IMR-90 (cell line): ENCODE measurements around the gene MBTD1. TPM values are rescaled to one million over a fixed set of nuclear protein-coding genes. Genes with fewer than 3 reads are reported as not detected.

Source experiments
- ATAC-seq: fragments of 200-7000 bp; cut with Tn5 transposase; 2 replicates; pipeline ENCODE4 v1.9.1; 2020; ENCODE audit warnings: low read depth, mild to moderate bottlenecking, moderate library complexity
- BruUV-seq: library from RNA; stranded (reverse); fragments of 400-500 nt; replicated peaks from 2 replicates; lab custom pipeline; 2021; lab: Mats Ljungman, UMichigan
- CTCF ChIA-PET: fragments of 300-600 bp; formaldehyde crosslinking; extraction: SDS; loops from one replicate; lab custom pipeline; 2021; ENCODE audit warnings: antibody characterized with exemption; lab: Yijun Ruan, JAX
- POLR2A ChIA-PET: fragments of 300-600 bp; sonication (Branson Sonifier 250); formaldehyde crosslinking; loops from one replicate; lab custom pipeline; 2022; ENCODE audit warnings: antibody characterized with exemption; ENCODE audit not compliant: unreplicated experiment; lab: Charles Lee
- DNase-seq: peaks from one replicate; pipeline ENCODE4 v3.0.0; 2013
- H2AFZ ChIP-seq: replicated peaks from 2 replicates; pipeline ENCODE3; 2013; ENCODE audit warnings: low read length, mild to moderate bottlenecking; ENCODE audit not compliant: poor library complexity
- H2AK5ac ChIP-seq: 2 replicates; pipeline ENCODE4 v1.6.1; 2013; ENCODE audit warnings: low read depth, low read length, inconsistent platforms
- H2AK9ac ChIP-seq: replicated peaks from 2 replicates; pipeline ENCODE3; 2013; ENCODE audit warnings: mild to moderate bottlenecking, low read depth, low read length, moderate library complexity; ENCODE audit not compliant: poor library complexity
- H2BK120ac ChIP-seq: 2 replicates; pipeline ENCODE4 v1.6.1; 2013; ENCODE audit warnings: low read depth, low read length, inconsistent platforms
- H2BK15ac ChIP-seq: 3 replicates; pipeline ENCODE4 v1.6.1; 2013; ENCODE audit warnings: low read depth, low read length, inconsistent platforms
- H2BK20ac ChIP-seq: 2 replicates; pipeline ENCODE4 v1.6.1; 2013; ENCODE audit warnings: low read depth, mild to moderate bottlenecking, inconsistent platforms, low read length, moderate library complexity
- H2BK5ac ChIP-seq: 2 replicates; pipeline ENCODE4 v1.6.1; 2013; ENCODE audit warnings: mild to moderate bottlenecking, low read depth, low read length, inconsistent platforms; ENCODE audit not compliant: poor library complexity, severe bottlenecking
- H3K14ac ChIP-seq: replicated peaks from 2 replicates; pipeline ENCODE4 v1.6.1; 2013; ENCODE audit warnings: low read depth, low read length, inconsistent platforms
- H3K18ac ChIP-seq: 2 replicates; pipeline ENCODE4 v1.6.1; 2013; ENCODE audit warnings: low read depth, low read length, control low read depth
- H3K23ac ChIP-seq: 2 replicates; pipeline ENCODE4 v1.6.1; 2013; ENCODE audit warnings: low read depth, low read length, inconsistent platforms
- H3K27ac ChIP-seq: 2 replicates; pipeline ENCODE4 v1.5.1; 2013; ENCODE audit warnings: mild to moderate bottlenecking, control low read depth, low read length; ENCODE audit not compliant: insufficient read depth
- H3K27me3 ChIP-seq: 2 replicates; pipeline ENCODE4 v1.6.1; 2013; ENCODE audit warnings: low read length; ENCODE audit not compliant: control insufficient read depth, insufficient read depth
- H3K36me3 ChIP-seq: 2 replicates; pipeline ENCODE4 v1.6.1; 2013; ENCODE audit warnings: low read length, mixed read lengths; ENCODE audit not compliant: control insufficient read depth, insufficient read depth
- H3K4ac ChIP-seq: 2 replicates; pipeline ENCODE4 v1.6.1; 2013; ENCODE audit warnings: low read depth, low read length, inconsistent platforms
- H3K4me1 ChIP-seq: 2 replicates; pipeline ENCODE4 v1.6.1; 2013; ENCODE audit warnings: low read length, mixed read lengths; ENCODE audit not compliant: control insufficient read depth, insufficient read depth
- H3K4me2 ChIP-seq: 2 replicates; pipeline ENCODE4 v1.6.1; 2013; ENCODE audit warnings: low read depth, mild to moderate bottlenecking, control low read depth, low read length, moderate library complexity
- H3K4me3 ChIP-seq: 2 replicates; pipeline ENCODE4 v1.5.1; 2013; ENCODE audit warnings: low read depth, mild to moderate bottlenecking, control low read depth, low read length, moderate library complexity; ENCODE audit not compliant: insufficient read depth
- H3K56ac ChIP-seq: 2 replicates; pipeline ENCODE4 v1.6.1; 2013; ENCODE audit warnings: low read length, inconsistent platforms; ENCODE audit not compliant: insufficient read depth; ENCODE audit errors: extremely low read depth
- H3K79me1 ChIP-seq, 2 experiments: 2 replicates each; pipeline ENCODE4 v1.6.1; 2013; ENCODE audit warnings: low read length in 2 of 2, inconsistent platforms in 1 of 2, low read depth in 1 of 2
- H3K9ac ChIP-seq: 2 replicates; pipeline ENCODE4 v1.6.1; 2013; ENCODE audit warnings: low read depth, low read length, control low read depth
- H3K9me1 ChIP-seq: 2 replicates; pipeline ENCODE4 v1.6.1; 2013; ENCODE audit warnings: low read length, inconsistent platforms; ENCODE audit not compliant: insufficient read depth
- H3K9me3 ChIP-seq: 2 replicates; pipeline ENCODE4 v1.6.1; 2013; ENCODE audit warnings: low read length; ENCODE audit not compliant: control insufficient read depth, insufficient read depth
- H4K20me1 ChIP-seq: 2 replicates; pipeline ENCODE4 v1.6.1; 2013; ENCODE audit warnings: low read length, inconsistent platforms; ENCODE audit not compliant: insufficient read depth
- H4K5ac ChIP-seq: 2 replicates; pipeline ENCODE4 v1.6.1; 2013; ENCODE audit warnings: mild to moderate bottlenecking, low read depth, low read length, control low read depth
- H4K8ac ChIP-seq, 2 experiments: 2 replicates each; pipeline ENCODE4 v1.6.1; 2013; ENCODE audit warnings: low read depth in 2 of 2, low read length in 2 of 2, control low read depth in 1 of 2, inconsistent platforms in 1 of 2
- H4K91ac ChIP-seq: 2 replicates; pipeline ENCODE4 v1.6.1; 2013; ENCODE audit warnings: low read depth, low read length, inconsistent platforms; ENCODE audit not compliant: insufficient read depth
- BHLHE40 ChIP-seq: fragments of 150-350 bp; IDR thresholded peaks from 2 replicates; pipeline ENCODE4 v1.6.1; 2016; ENCODE audit warnings: mild to moderate bottlenecking, low read depth, low read length
- CEBPB ChIP-seq: IDR thresholded peaks from 2 replicates; pipeline ENCODE4 v1.6.1; 2012; ENCODE audit warnings: low read depth, low read length, improper control_type of control experiment
- CHD1 ChIP-seq: IDR thresholded peaks from 2 replicates; pipeline ENCODE4 v1.6.1; 2012; ENCODE audit warnings: low read depth, low read length, improper control_type of control experiment
- FOS ChIP-seq: fragments of 150-350 bp; IDR thresholded peaks from 2 replicates; pipeline ENCODE4 v1.6.1; 2016; ENCODE audit warnings: low read depth, low read length
- MAFK ChIP-seq: IDR thresholded peaks from 2 replicates; pipeline ENCODE4 v1.6.1; 2012; ENCODE audit warnings: low read depth, low read length, improper control_type of control experiment
- MAZ ChIP-seq: IDR thresholded peaks from 2 replicates; pipeline ENCODE4 v1.6.1; 2012; ENCODE audit warnings: low read depth, mild to moderate bottlenecking, low read length, improper control_type of control experiment, moderate library complexity, borderline replicate concordance
- MXI1 ChIP-seq: IDR thresholded peaks from 2 replicates; pipeline ENCODE4 v1.6.1; 2012; ENCODE audit warnings: low read depth, mild to moderate bottlenecking, low read length, moderate library complexity, borderline replicate concordance
- NFE2L2 ChIP-seq: fragments of 150-350 bp; IDR thresholded peaks from 2 replicates; pipeline ENCODE4 v1.6.1; 2016; ENCODE audit warnings: low read depth, mild to moderate bottlenecking, low read length
- POLR2A ChIP-seq: IDR thresholded peaks from 2 replicates; pipeline ENCODE4 v1.6.1; 2012; ENCODE audit warnings: mild to moderate bottlenecking, low read depth, low read length
- RAD21 ChIP-seq: IDR thresholded peaks from 2 replicates; pipeline ENCODE4 v1.6.1; 2012; ENCODE audit warnings: low read length, improper control_type of control experiment
- RCOR1 ChIP-seq: IDR thresholded peaks from 2 replicates; pipeline ENCODE4 v1.6.1; 2012; ENCODE audit warnings: mild to moderate bottlenecking, low read length, improper control_type of control experiment; ENCODE audit not compliant: insufficient replicate concordance
- RFX5 ChIP-seq: IDR thresholded peaks from 2 replicates; pipeline ENCODE4 v1.8.0; 2012; ENCODE audit warnings: low read depth, mild to moderate bottlenecking, low read length, moderate library complexity
- SMC3 ChIP-seq: fragments of 150-350 bp; IDR thresholded peaks from 2 replicates; pipeline ENCODE4 v1.6.1; 2016; ENCODE audit warnings: low read depth, mild to moderate bottlenecking, antibody characterized with exemption, low read length, moderate library complexity
- WGBS, 2 experiments: methylation state at CpG; one replicate each; pipeline versions ENCODE4 v1.1.5 to v1.1.7; 2013; ENCODE audit warnings: missing lambda C conversion rate in 2 of 2; ENCODE audit not compliant: insufficient read length in 1 of 2; ENCODE audit errors: extremely low coverage in 2 of 2; 5-methylcytosine and 5-hydroxymethylcytosine counted together
- dilution Hi-C: fragments of 300-500 bp; cut with HindIII; formaldehyde crosslinking; loops from one replicate; pipeline ENCODE4 v1.14.3; 2018; ENCODE audit warnings: low sequenced_read_pairs; ENCODE audit not compliant: unreplicated experiment
- in situ Hi-C: fragments of 300-500 bp; cut with MboI; formaldehyde crosslinking; loops from 3 replicates; pipeline ENCODE4 v1.14.3; 2019; ENCODE audit warnings: low sequenced_read_pairs, inconsistent platforms, mixed read lengths
- intact Hi-C: fragments of 100-400 bp; cut with micrococcal nuclease; formaldehyde crosslinking; loops from 2 replicates; pipeline ENCODE4 v1.10.0; 2022
- polyA plus RNA-seq, 3 experiments: library from polyadenylated mRNA; depleted of rRNA; stranded (reverse); fragments of >200 nt; gene quantifications; 2 replicates each; pipeline ENCODE4 v1.2.3, GENCODE V29; 2012; ENCODE audit warnings: low replicate concordance in 1 of 3
- total RNA-seq: library from RNA; depleted of rRNA; stranded (reverse); fragments of >200 nt; gene quantifications from 2 replicates; pipeline ENCODE4 v1.2.3, GENCODE V29; 2012
- TF ChIP-seq, protein P1 (sequence below): conservative IDR thresholded peaks from 2 replicates; pipeline ENCODE4 v1.5.1; 2012; ENCODE audit warnings: mild to moderate bottlenecking, low read depth, low read length, improper control_type of control experiment
- TF ChIP-seq, protein P2 (sequence below): fragments of 150-350 bp; IDR thresholded peaks from 2 replicates; pipeline ENCODE4 v1.6.1; 2016; ENCODE audit warnings: low read depth, mild to moderate bottlenecking, low read length, moderate library complexity, borderline replicate concordance
- TF ChIP-seq, protein P3 (sequence below): fragments of 150-350 bp; IDR thresholded peaks from 2 replicates; pipeline ENCODE4 v1.6.1; 2017; ENCODE audit warnings: mild to moderate bottlenecking, antibody characterized with exemption, low read length, low read depth

MBTD1 gene
- total and polyA plus RNA-seq, 2 of the 4 experiments (the other 2 are of a cell fraction) = 3.2 to 5.6 TPM

GRCh38 chr17:51305182-51305581 is 45.3 kb upstream of the MBTD1 start:
- Histone ChIP-seq H3K4me2 (no peak overlapping the region), H3K9ac (no peak overlapping the region), H3K18ac (no peak overlapping the region), H3K14ac (no peak overlapping the region), H3K4ac (no peak overlapping the region), H3K4me3 (no peak overlapping the region), H4K20me1 (no peaks in the 10 kb centered on the region), H2AK5ac (no peak overlapping the region), H4K91ac (no peak overlapping the region), H3K27me3 (no peaks in the 10 kb centered on the region), H3K4me1 (no peaks in the 10 kb centered on the region), H3K9me3 (no peaks in the 10 kb centered on the region; the same call in 1 of the 2 replicates), H3K79me1 (no peaks in the 10 kb centered on the region), H2BK15ac (no peak overlapping the region), H2BK5ac (no peak overlapping the region), H3K27ac (no peak overlapping the region), H4K8ac (no peak overlapping the region), H3K23ac (no peak overlapping the region), H2BK120ac (no peak overlapping the region), H4K5ac (no peak overlapping the region), H2BK20ac (no peak overlapping the region), H3K56ac (no peak overlapping the region), H3K36me3 (no peaks in the 10 kb centered on the region), H2AK9ac (no peak overlapping the region), H3K9me1 (no peaks in the 10 kb centered on the region), H2AFZ (no peak overlapping the region)
- no peak for DNase-seq
- dilution Hi-C loops (no loop called here), in situ Hi-C loops (no loop called here), intact Hi-C loops (no loop called here)
- WGBS, 2 experiments = 83% methylated on average over 1 of the region's 9 CpGs; no CpG with 5 or more reads in 1 of the 2 experiments
- no peak for ATAC-seq
- POLR2A ChIA-PET = no interaction called here
- CTCF ChIA-PET = no interaction called here
- no peak for TF ChIP-seq CHD1
- TF ChIP-seq SMC3 = no peak
- no peak for TF ChIP-seq MAFK
- TF ChIP-seq POLR2A = no peak
- no peak for TF ChIP-seq RFX5
- TF ChIP-seq, protein P1, sequence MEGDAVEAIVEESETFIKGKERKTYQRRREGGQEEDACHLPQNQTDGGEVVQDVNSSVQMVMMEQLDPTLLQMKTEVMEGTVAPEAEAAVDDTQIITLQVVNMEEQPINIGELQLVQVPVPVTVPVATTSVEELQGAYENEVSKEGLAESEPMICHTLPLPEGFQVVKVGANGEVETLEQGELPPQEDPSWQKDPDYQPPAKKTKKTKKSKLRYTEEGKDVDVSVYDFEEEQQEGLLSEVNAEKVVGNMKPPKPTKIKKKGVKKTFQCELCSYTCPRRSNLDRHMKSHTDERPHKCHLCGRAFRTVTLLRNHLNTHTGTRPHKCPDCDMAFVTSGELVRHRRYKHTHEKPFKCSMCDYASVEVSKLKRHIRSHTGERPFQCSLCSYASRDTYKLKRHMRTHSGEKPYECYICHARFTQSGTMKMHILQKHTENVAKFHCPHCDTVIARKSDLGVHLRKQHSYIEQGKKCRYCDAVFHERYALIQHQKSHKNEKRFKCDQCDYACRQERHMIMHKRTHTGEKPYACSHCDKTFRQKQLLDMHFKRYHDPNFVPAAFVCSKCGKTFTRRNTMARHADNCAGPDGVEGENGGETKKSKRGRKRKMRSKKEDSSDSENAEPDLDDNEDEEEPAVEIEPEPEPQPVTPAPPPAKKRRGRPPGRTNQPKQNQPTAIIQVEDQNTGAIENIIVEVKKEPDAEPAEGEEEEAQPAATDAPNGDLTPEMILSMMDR = no peak
- TF ChIP-seq RAD21 = no peak
- TF ChIP-seq CEBPB = no peak
- TF ChIP-seq MXI1 = no peak
- TF ChIP-seq, protein P2, sequence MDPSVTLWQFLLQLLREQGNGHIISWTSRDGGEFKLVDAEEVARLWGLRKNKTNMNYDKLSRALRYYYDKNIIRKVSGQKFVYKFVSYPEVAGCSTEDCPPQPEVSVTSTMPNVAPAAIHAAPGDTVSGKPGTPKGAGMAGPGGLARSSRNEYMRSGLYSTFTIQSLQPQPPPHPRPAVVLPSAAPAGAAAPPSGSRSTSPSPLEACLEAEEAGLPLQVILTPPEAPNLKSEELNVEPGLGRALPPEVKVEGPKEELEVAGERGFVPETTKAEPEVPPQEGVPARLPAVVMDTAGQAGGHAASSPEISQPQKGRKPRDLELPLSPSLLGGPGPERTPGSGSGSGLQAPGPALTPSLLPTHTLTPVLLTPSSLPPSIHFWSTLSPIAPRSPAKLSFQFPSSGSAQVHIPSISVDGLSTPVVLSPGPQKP = no peak
- TF ChIP-seq, protein P3, sequence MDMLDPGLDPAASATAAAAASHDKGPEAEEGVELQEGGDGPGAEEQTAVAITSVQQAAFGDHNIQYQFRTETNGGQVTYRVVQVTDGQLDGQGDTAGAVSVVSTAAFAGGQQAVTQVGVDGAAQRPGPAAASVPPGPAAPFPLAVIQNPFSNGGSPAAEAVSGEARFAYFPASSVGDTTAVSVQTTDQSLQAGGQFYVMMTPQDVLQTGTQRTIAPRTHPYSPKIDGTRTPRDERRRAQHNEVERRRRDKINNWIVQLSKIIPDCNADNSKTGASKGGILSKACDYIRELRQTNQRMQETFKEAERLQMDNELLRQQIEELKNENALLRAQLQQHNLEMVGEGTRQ = no peak
- TF ChIP-seq MAZ = no peak
- TF ChIP-seq BHLHE40 = no peak
- TF ChIP-seq RCOR1 = no peak
- TF ChIP-seq NFE2L2 = no peak
- TF ChIP-seq FOS = no peak
- BruUV-seq = no TSS peak
